PFSK-1 (cell line): ENCODE data around the gene AOPEP.

ENCODE experiments used
- FOXP2 ChIP-seq: optimal IDR thresholded peaks from 2 replicates; pipeline ENCODE3; 2011; ENCODE audit warnings: borderline replicate concordance, control low read depth, inconsistent platforms; ENCODE audit not compliant: insufficient read depth; ENCODE audit errors: extremely low read length, extremely low read depth
- POLR2AphosphoS5 ChIP-seq: IDR thresholded peaks from 2 replicates; pipeline ENCODE4 v1.6.1; 2012; ENCODE audit warnings: low read depth, mild to moderate bottlenecking, control low read depth, low read length, moderate library complexity
- SIN3A ChIP-seq: IDR thresholded peaks from 2 replicates; pipeline ENCODE4 v1.6.1; 2012; ENCODE audit warnings: mild to moderate bottlenecking, low read length, moderate library complexity, borderline replicate concordance; ENCODE audit not compliant: insufficient read depth
- TAF1 ChIP-seq: IDR thresholded peaks from 2 replicates; pipeline ENCODE4 v1.6.1; 2012; ENCODE audit warnings: low read length, control low read depth, borderline replicate concordance; ENCODE audit not compliant: insufficient read depth
- TF ChIP-seq, protein P1 (sequence below), 2 experiments: IDR thresholded peaks; 2 replicates each; pipeline versions ENCODE4 v1.6.1 to v1.8.0; 2011 to 2012; ENCODE audit warnings: low read depth in 2 of 2, low read length in 2 of 2, control low read depth in 1 of 2, inconsistent platforms in 1 of 2, mild to moderate bottlenecking in 1 of 2, moderate library complexity in 1 of 2; ENCODE audit not compliant: insufficient read depth in 1 of 2

AOPEP gene

GRCh38 chr9:94921656-94922055, 195.2 kb downstream of the AOPEP start:
- TF ChIP-seq POLR2AphosphoS5 (no peak), FOXP2 (no peak), SIN3A (no peak), TAF1 (no peak)
- TF ChIP-seq, protein P1, sequence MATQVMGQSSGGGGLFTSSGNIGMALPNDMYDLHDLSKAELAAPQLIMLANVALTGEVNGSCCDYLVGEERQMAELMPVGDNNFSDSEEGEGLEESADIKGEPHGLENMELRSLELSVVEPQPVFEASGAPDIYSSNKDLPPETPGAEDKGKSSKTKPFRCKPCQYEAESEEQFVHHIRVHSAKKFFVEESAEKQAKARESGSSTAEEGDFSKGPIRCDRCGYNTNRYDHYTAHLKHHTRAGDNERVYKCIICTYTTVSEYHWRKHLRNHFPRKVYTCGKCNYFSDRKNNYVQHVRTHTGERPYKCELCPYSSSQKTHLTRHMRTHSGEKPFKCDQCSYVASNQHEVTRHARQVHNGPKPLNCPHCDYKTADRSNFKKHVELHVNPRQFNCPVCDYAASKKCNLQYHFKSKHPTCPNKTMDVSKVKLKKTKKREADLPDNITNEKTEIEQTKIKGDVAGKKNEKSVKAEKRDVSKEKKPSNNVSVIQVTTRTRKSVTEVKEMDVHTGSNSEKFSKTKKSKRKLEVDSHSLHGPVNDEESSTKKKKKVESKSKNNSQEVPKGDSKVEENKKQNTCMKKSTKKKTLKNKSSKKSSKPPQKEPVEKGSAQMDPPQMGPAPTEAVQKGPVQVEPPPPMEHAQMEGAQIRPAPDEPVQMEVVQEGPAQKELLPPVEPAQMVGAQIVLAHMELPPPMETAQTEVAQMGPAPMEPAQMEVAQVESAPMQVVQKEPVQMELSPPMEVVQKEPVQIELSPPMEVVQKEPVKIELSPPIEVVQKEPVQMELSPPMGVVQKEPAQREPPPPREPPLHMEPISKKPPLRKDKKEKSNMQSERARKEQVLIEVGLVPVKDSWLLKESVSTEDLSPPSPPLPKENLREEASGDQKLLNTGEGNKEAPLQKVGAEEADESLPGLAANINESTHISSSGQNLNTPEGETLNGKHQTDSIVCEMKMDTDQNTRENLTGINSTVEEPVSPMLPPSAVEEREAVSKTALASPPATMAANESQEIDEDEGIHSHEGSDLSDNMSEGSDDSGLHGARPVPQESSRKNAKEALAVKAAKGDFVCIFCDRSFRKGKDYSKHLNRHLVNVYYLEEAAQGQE (IDR thresholded peaks at IDR 0.05; ENCODE audit: insufficient read depth in 1 of 2, low read depth in 2 of 2, low read length in 2 of 2): no peak

GRCh38 chr9:94922098-94922607, 195.7 kb downstream of the AOPEP start:
- TF ChIP-seq SIN3A: no peak
- no peak for TF ChIP-seq POLR2AphosphoS5
- TF ChIP-seq FOXP2: no peak
- TF ChIP-seq, protein P1 (IDR thresholded peaks at IDR 0.05; ENCODE audit: insufficient read depth in 1 of 2, low read depth in 2 of 2, low read length in 2 of 2): no peak
- TF ChIP-seq TAF1: no peak

DNA sequence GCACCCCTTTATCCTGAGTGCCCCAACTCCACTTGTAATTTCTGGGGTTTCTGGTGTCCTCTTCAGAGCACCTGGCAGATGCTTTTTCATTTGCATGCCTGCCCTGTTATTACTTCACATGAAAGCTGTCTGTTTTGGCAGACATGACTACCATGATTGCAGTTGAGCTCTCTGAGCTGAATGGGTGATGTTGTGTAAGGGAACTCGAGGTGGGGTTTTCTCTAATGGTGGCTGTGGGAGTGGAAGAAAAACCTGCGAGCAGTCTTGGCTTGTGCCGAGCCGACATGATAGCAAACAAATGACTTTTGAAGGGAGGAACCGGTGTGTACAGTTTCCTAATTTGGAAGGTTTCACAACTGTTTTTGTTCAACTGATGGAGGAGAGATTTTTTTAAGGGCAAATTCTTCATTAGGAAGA, 196.2 kb downstream of the AOPEP start:
- TF ChIP-seq SIN3A (no peak), TAF1 (no peak)
- TF ChIP-seq, protein P1 (IDR thresholded peaks at IDR 0.05; ENCODE audit: insufficient read depth in 1 of 2, low read depth in 2 of 2, low read length in 2 of 2): no peak

DNA sequence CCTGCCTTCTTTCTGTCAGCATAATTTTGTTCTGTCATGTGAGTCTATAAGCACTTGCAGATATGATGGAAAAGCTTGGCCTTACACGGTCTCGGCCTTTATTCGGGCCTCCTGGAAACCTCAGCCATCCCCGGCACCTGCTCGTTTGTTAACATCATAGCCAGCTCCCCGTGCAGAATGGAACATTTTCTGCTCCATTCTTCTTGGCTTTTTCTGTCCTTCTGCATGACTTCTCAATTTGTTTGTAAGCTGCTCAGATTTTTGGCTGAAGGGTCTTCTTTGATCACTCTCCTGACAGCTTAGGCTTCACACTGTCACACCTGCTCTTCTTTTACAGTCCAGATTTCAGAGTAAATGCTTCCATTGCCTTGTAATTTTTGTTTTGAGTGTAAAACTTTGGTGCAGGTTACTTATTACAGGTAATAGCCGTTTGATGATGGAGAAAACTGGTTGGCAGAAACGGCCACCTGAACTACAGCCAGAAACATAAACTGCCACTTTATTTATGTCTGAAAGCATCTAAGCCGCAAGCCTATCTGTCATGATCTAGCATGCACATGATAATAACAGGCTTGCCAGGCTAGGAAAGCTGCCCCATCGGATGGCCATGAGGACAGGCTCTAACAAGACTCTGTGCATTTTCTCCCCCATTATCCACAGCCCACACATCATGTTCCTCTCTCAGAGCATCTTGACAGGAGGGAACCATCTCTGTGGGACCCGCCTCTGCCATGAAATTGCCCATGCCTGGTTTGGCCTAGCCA, 197.0 kb downstream of the AOPEP start:
- TF ChIP-seq FOXP2 (no peak), SIN3A (no peak), POLR2AphosphoS5 (no peak), TAF1 (no peak)
- TF ChIP-seq, protein P1 (IDR thresholded peaks at IDR 0.05; ENCODE audit: insufficient read depth in 1 of 2, low read depth in 2 of 2, low read length in 2 of 2): no peak
